HepG2 (cell line): ENCODE measurements around the gene NRL. TPM values are rescaled to one million over a fixed set of nuclear protein-coding genes. Genes with fewer than 3 reads are reported as not detected.

Experiments used
- ARHGAP35 ChIP-seq: sonication (generic); formaldehyde crosslinking; IDR thresholded peaks from 2 replicates; pipeline ENCODE4 v1.9.0; 2022; ENCODE audit warnings: mild to moderate bottlenecking, inconsistent platforms, moderate library complexity, missing genetic modification reagents, borderline replicate concordance
- ARID2 ChIP-seq: sonication (generic); formaldehyde crosslinking; IDR thresholded peaks from 2 replicates; pipeline ENCODE4 v1.8.1; 2022; ENCODE audit warnings: mild to moderate bottlenecking, missing genetic modification reagents, borderline replicate concordance
- DRAP1 ChIP-seq: IDR thresholded peaks from 2 replicates; pipeline ENCODE4 v1.6.1; 2016; ENCODE audit warnings: missing genetic modification reagents, missing compliant biosample characterization
- EHMT2 ChIP-seq: fragments of 200-600 bp; sonication (generic); IDR thresholded peaks from 2 replicates; pipeline ENCODE4 v1.7.0; 2017; ENCODE audit warnings: antibody characterized with exemption, low read depth, low read length, borderline replicate concordance
- KMT2B ChIP-seq: IDR thresholded peaks from 2 replicates; pipeline ENCODE4 v1.6.1; 2016; ENCODE audit warnings: missing genetic modification reagents, missing compliant biosample characterization
- MATR3 ChIP-seq: sonication (generic); formaldehyde crosslinking; IDR thresholded peaks from 2 replicates; pipeline ENCODE4 v1.4.0; 2020; ENCODE audit warnings: missing genetic modification reagents
- MTA1 ChIP-seq: sonication (generic); formaldehyde crosslinking; IDR thresholded peaks from 2 replicates; pipeline ENCODE4 v1.4.0; 2020; ENCODE audit warnings: missing genetic modification reagents, mild to moderate bottlenecking, borderline replicate concordance
- RARA ChIP-seq: IDR thresholded peaks from 2 replicates; pipeline ENCODE4 v1.6.1; 2016; ENCODE audit warnings: missing genetic modification reagents, missing compliant biosample characterization
- SRSF9 ChIP-seq: fragments of 200-400 bp; formaldehyde crosslinking; IDR thresholded peaks from 2 replicates; pipeline ENCODE4 v1.6.1; 2018; ENCODE audit warnings: borderline replicate concordance, mild to moderate bottlenecking, low read depth, low read length; ENCODE audit not compliant: insufficient read depth, poor library complexity, severe bottlenecking
- TEAD3 ChIP-seq: optimal IDR thresholded peaks from 2 replicates; pipeline ENCODE3; 2016; ENCODE audit warnings: borderline replicate concordance
- TRAFD1 ChIP-seq: sonication (generic); formaldehyde crosslinking; IDR thresholded peaks from 2 replicates; pipeline ENCODE4 v1.5.1; 2020; ENCODE audit warnings: missing genetic modification reagents, mild to moderate bottlenecking, borderline replicate concordance
- ZBTB1 ChIP-seq: sonication (generic); formaldehyde crosslinking; IDR thresholded peaks from 2 replicates; pipeline ENCODE4 v1.4.0; 2020; ENCODE audit warnings: missing genetic modification reagents, borderline replicate concordance
- ZBTB4 ChIP-seq: sonication (generic); formaldehyde crosslinking; IDR thresholded peaks from 2 replicates; pipeline ENCODE4 v1.4.0; 2020; ENCODE audit warnings: missing genetic modification reagents, mild to moderate bottlenecking, borderline replicate concordance
- ZNF136 ChIP-seq: sonication (generic); formaldehyde crosslinking; IDR thresholded peaks from 2 replicates; pipeline ENCODE4 v1.8.1; 2022; ENCODE audit warnings: low read depth, mild to moderate bottlenecking, moderate library complexity, missing genetic modification reagents
- ZNF225 ChIP-seq: sonication (generic); formaldehyde crosslinking; IDR thresholded peaks from 2 replicates; pipeline ENCODE4 v1.4.0; 2020; ENCODE audit warnings: mild to moderate bottlenecking, missing genetic modification reagents
- ZNF549 ChIP-seq: sonication (generic); formaldehyde crosslinking; IDR thresholded peaks from 2 replicates; pipeline ENCODE4 v1.5.0; 2020; ENCODE audit warnings: missing genetic modification reagents
- ZNF557 ChIP-seq: sonication (generic); formaldehyde crosslinking; IDR thresholded peaks from 2 replicates; pipeline ENCODE4 v1.4.0; 2020; ENCODE audit warnings: missing genetic modification reagents
- ZNF563 ChIP-seq: sonication (generic); formaldehyde crosslinking; IDR thresholded peaks from 2 replicates; pipeline ENCODE4 v1.8.0; 2022; ENCODE audit warnings: mild to moderate bottlenecking, moderate library complexity, missing genetic modification reagents
- ZNF772 ChIP-seq: sonication (generic); formaldehyde crosslinking; IDR thresholded peaks from 2 replicates; pipeline ENCODE4 v1.5.0; 2020; ENCODE audit warnings: mild to moderate bottlenecking, missing genetic modification reagents
- polyA plus RNA-seq, 8 experiments: library from polyadenylated mRNA; depleted of rRNA in 3 of 8; stranded (reverse) in 7 of 8; unstranded in 1 of 8; fragments of >200 nt; fragmentation: Illumina TruSeq in 4 of 8; extraction: Trizol in 4 of 8; gene quantifications; 2 replicates each; pipeline versions ENCODE4 v1.2.1 to v1.2.3, GENCODE V29; 2011 to 2016; ENCODE audit warnings: low read depth in 4 of 8, missing spikeins in 1 of 8, mixed read lengths in 1 of 8; ENCODE audit not compliant: insufficient read depth in 1 of 8
- total RNA-seq, 5 experiments: library from RNA; depleted of rRNA; stranded (reverse); fragments of >200 nt; fragmentation: Illumina TruSeq; extraction: Trizol; gene quantifications; 2 replicates each; pipeline ENCODE4 v1.2.3, GENCODE V29; 2016; ENCODE audit warnings: low read depth in 1 of 5
- TF ChIP-seq, protein P1 (sequence below): sonication (generic); formaldehyde crosslinking; IDR thresholded peaks from 2 replicates; pipeline ENCODE4 v1.4.0; 2020; ENCODE audit warnings: missing genetic modification reagents, borderline replicate concordance
- TF ChIP-seq, protein P2 (sequence below): sonication (generic); formaldehyde crosslinking; IDR thresholded peaks from 2 replicates; pipeline ENCODE4 v1.8.1; 2023; ENCODE audit warnings: mild to moderate bottlenecking, inconsistent platforms, moderate library complexity, missing genetic modification reagents, borderline replicate concordance

The NRL gene
- total and polyA plus RNA-seq, 2 of the 13 experiments (the other 11 are each of a cell fraction or from before 2014, with no cell fraction given), result 2.5 to 4.7 TPM

DNA sequence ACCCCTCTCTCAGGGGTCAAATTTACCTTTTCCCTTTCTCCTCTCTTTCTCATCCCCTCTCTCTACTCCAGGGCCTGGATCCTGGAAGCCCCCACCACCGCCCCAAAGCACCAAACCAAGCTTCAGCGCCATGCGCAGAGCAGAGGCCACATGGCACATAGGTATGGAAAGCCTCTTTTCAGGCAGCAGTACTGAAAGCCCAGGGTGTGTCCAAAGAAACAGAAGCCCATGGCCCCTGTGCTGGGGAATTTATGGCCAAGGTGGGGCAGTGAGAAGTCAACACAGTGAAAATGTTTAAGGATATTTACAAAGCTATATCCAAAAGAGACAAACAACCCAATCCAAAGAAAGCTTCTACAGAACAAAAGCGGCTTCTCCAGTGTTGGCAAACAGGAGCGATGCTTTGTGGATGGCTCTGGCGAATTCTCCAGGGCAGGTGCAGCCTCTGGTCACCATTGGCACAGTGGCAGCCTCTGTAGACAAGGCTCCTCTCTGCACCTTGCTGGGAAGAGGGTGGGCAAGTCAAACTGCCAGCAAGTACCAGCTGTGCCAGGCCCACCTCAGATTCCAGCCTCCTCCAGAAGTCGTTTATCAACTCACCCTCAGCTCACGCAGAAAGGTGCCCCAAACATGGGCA is 48.1 kb downstream of the NRL start (continued):
- TF ChIP-seq ZNF557 (CRISPR knock-in tag) (no peak), MATR3 (CRISPR knock-in tag) (no peak), ARID2 (no peak), ZNF772 (peak; percentile 41; the same call in 1 of the 2 replicates), ZNF549 (CRISPR knock-in tag) (no peak), MTA1 (CRISPR knock-in tag) (0 out of 2 replicates have a peak, but pooled peaks have one; percentile 36), DRAP1 (CRISPR knock-in tag) (no peak), ZNF563 (CRISPR knock-in tag) (no peak), TRAFD1 (CRISPR knock-in tag) (0 out of 2 replicates have a peak, but pooled peaks have one; percentile 31), EHMT2 (no peak), TEAD3 (CRISPR knock-in tag) (no peak), RARA (CRISPR knock-in tag) (no peak), ZNF225 (no peak), SRSF9 (no peak), ARHGAP35 (CRISPR knock-in tag) (no peak), KMT2B (no peak), ZNF136 (CRISPR knock-in tag) (no peak), ZBTB1 (CRISPR knock-in tag) (no peak), ZBTB4 (CRISPR knock-in tag) (no peak)
- TF ChIP-seq, protein P1, sequence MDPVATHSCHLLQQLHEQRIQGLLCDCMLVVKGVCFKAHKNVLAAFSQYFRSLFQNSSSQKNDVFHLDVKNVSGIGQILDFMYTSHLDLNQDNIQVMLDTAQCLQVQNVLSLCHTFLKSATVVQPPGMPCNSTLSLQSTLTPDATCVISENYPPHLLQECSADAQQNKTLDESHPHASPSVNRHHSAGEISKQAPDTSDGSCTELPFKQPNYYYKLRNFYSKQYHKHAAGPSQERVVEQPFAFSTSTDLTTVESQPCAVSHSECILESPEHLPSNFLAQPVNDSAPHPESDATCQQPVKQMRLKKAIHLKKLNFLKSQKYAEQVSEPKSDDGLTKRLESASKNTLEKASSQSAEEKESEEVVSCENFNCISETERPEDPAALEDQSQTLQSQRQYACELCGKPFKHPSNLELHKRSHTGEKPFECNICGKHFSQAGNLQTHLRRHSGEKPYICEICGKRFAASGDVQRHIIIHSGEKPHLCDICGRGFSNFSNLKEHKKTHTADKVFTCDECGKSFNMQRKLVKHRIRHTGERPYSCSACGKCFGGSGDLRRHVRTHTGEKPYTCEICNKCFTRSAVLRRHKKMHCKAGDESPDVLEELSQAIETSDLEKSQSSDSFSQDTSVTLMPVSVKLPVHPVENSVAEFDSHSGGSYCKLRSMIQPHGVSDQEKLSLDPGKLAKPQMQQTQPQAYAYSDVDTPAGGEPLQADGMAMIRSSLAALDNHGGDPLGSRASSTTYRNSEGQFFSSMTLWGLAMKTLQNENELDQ, result no peak
- TF ChIP-seq, protein P2, sequence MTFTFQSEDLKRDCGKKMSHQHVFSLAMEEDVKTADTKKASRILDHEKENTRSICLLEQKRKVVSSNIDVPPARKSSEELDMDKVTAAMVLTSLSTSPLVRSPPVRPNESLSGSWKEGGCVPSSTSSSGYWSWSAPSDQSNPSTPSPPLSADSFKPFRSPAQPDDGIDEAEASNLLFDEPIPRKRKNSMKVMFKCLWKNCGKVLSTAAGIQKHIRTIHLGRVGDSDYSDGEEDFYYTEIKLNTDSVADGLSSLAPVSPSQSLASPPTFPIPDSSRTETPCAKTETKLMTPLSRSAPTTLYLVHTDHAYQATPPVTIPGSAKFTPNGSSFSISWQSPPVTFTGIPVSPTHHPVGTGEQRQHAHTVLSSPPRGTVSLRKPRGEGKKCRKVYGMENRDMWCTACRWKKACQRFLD (CRISPR knock-in tag), result no peak
